Liver (tissue), 9 donors: ENCODE measurements around the gene TRAPPC12. TPM values are rescaled to one million over a fixed set of nuclear protein-coding genes. Genes with fewer than 3 reads are reported as not detected.
A peak's percentile ranks its signal among the peaks of the same experiment; 100 is the strongest.
"Not testable (repeated sequence)": the region's sequence is repeated elsewhere in the genome, so short reads cannot be mapped to it uniquely, and the experiment has no call there.

Experiments used
- DNase-seq: peaks from one replicate; pipeline ENCODE4 v3.0.0-alpha.2; 2017; ENCODE audit warnings: low spot score
- H3K27ac ChIP-seq, 2 donors: one replicate each; pipeline ENCODE4 v1.7.0; 2013; ENCODE audit warnings: inconsistent platforms in 2 of 2, low read length in 2 of 2, control low read depth in 1 of 2, low read depth in 1 of 2, mild to moderate bottlenecking in 1 of 2
- H3K27me3 ChIP-seq, 4 donors: one replicate each; pipeline versions ENCODE4 v1.6.1 to v1.7.0; 2013; ENCODE audit warnings: low read length in 3 of 4, inconsistent platforms in 1 of 4, mild to moderate bottlenecking in 1 of 4, moderate library complexity in 1 of 4; ENCODE audit not compliant: control insufficient read depth in 4 of 4, insufficient read depth in 4 of 4
- H3K36me3 ChIP-seq, 4 donors: one replicate each; pipeline versions ENCODE4 v1.6.1 to v1.7.0; 2013; ENCODE audit warnings: low read length in 3 of 4, mild to moderate bottlenecking in 3 of 4, low read depth in 1 of 4, moderate library complexity in 1 of 4; ENCODE audit not compliant: control insufficient read depth in 4 of 4, insufficient read depth in 3 of 4
- H3K4me1 ChIP-seq, 4 donors: one replicate each; pipeline versions ENCODE4 v1.6.1 to v1.7.0; 2013; ENCODE audit warnings: low read length in 3 of 4, mild to moderate bottlenecking in 3 of 4, moderate library complexity in 1 of 4; ENCODE audit not compliant: control insufficient read depth in 4 of 4, insufficient read depth in 4 of 4
- H3K4me3 ChIP-seq, 3 donors: one replicate each; pipeline versions ENCODE4 v1.6.1 to v1.7.0; 2013; ENCODE audit warnings: low read length in 3 of 3, control low read depth in 1 of 3, low read depth in 1 of 3, mild to moderate bottlenecking in 1 of 3
- H3K9ac ChIP-seq, 2 donors: one replicate each; pipeline ENCODE4 v1.7.0; 2013; ENCODE audit warnings: low read length in 2 of 2, mild to moderate bottlenecking in 2 of 2, moderate library complexity in 2 of 2, control low read depth in 1 of 2, low read depth in 1 of 2
- H3K9me3 ChIP-seq, 4 donors: one replicate each; pipeline versions ENCODE4 v1.6.1 to v1.7.0; 2013; ENCODE audit warnings: low read length in 3 of 4; ENCODE audit not compliant: control insufficient read depth in 4 of 4
- CTCF ChIP-seq: fragments of 150-350 bp; IDR thresholded peaks from 2 replicates; pipeline ENCODE4 v1.5.1; 2017; ENCODE audit warnings: improper control_type of control experiment, low read depth, low read length; ENCODE audit not compliant: missing input control
- FOXA2 ChIP-seq: IDR thresholded peaks from 2 replicates; pipeline ENCODE4 v1.6.1; 2016; ENCODE audit warnings: antibody characterized with exemption
- JUND ChIP-seq, 2 donors: IDR thresholded peaks; 2 replicates each; pipeline ENCODE4 v1.6.1; 2016; ENCODE audit warnings: antibody characterized with exemption in 2 of 2
- MAX ChIP-seq: IDR thresholded peaks from 2 replicates; pipeline ENCODE4 v1.6.1; 2016; ENCODE audit warnings: antibody characterized with exemption
- NR2F2 ChIP-seq: IDR thresholded peaks from 2 replicates; pipeline ENCODE4 v1.6.1; 2016; ENCODE audit warnings: antibody characterized with exemption
- RAD21 ChIP-seq, 2 donors: IDR thresholded peaks; 2 replicates each; pipeline ENCODE4 v1.6.1; 2016; ENCODE audit warnings: antibody characterized with exemption in 2 of 2, mild to moderate bottlenecking in 2 of 2
- SP1 ChIP-seq: IDR thresholded peaks from 2 replicates; pipeline ENCODE4 v1.6.1; 2018; ENCODE audit warnings: antibody characterized with exemption, mild to moderate bottlenecking
- TAF1 ChIP-seq: conservative IDR thresholded peaks from 2 replicates; pipeline ENCODE4 v1.6.1; 2016; ENCODE audit warnings: antibody characterized with exemption, mild to moderate bottlenecking
- ZBTB33 ChIP-seq: IDR thresholded peaks from 2 replicates; pipeline ENCODE4 v1.6.1; 2016; ENCODE audit warnings: antibody characterized with exemption
- WGBS: extraction: QIAGEN DNeasy Blood & Tissue Kit; methylation state at CpG from one replicate; pipeline ENCODE4 v1.1.7; 2013; 5-methylcytosine and 5-hydroxymethylcytosine counted together
- polyA plus RNA-seq, 2 donors: library from polyadenylated mRNA; stranded (reverse) in 1 of 2; unstranded in 1 of 2; fragments of 200-250 nt in 1 of 2; fragments of >200 nt in 1 of 2; fragmentation: Nextera tagmentation in 1 of 2; extraction: Ambion mirVana in 1 of 2; gene quantifications; one replicate each; pipeline versions ENCODE4 v1.2.1 to v1.2.3, GENCODE V29; 2013 to 2015
- total RNA-seq, 2 donors: library from RNA; depleted of rRNA; stranded (reverse); fragments of >200 nt; gene quantifications; one replicate each; pipeline ENCODE4 v1.2.3, GENCODE V29; 2014
- donor health status: healthy.
- donor health status: healthy.
- donor health status: healthy.
- donor health status: healthy.
- donor health status: healthy.

TRAPPC12 gene
- total and polyA plus RNA-seq, 4 donors = 30.2 to 60.9 (median 39.7) TPM

GRCh38 chr2:3446381-3446780 lies 66.9 kb downstream of the TRAPPC12 start:
- 96% methylated on average over 10 of the region's 10 CpGs for WGBS
- Histone ChIP-seq H3K27ac (no peak overlapping the region), H3K4me1 (no peaks in the 10 kb centered on the region), H3K9ac (no peak overlapping the region), H3K36me3 (peaks cover 11 to 55% (median 34%) of the 10 kb centered on the region in 4 donors), H3K4me3 (no peak overlapping the region), H3K27me3 (no peaks in the 10 kb centered on the region), H3K9me3 (no peaks in the 10 kb centered on the region)
- DNase-seq = no peak
- TF ChIP-seq JUND (IDR thresholded peaks at IDR 0.05) (no peak), TAF1 (no peak), NR2F2 (no peak)

- not testable (repeated sequence) for H3K27ac ChIP-seq, H3K9me3 ChIP-seq, H3K27me3 ChIP-seq, DNase-seq, H3K4me1 ChIP-seq, H3K4me3 ChIP-seq, H3K9ac ChIP-seq
- WGBS = 90% methylated on average over 6 of the region's 6 CpGs
- H3K36me3 ChIP-seq = peaks cover 11 to 60% (median 34%) of the 10 kb centered on the region in 4 donors
These were observed 67.7 kb downstream of the TRAPPC12 start for GRCh38 chr2:3447186-3447585.

GRCh38 chr2:3447789-3448317 lies 68.4 kb downstream of the TRAPPC12 start:
- TF ChIP-seq TAF1 = no peak
- peak; percentile 73 for TF ChIP-seq NR2F2
- TF ChIP-seq CTCF = no peak
- TF ChIP-seq JUND (IDR thresholded peaks at IDR 0.05) = no peak
- no peaks in the 10 kb centered on the region for H3K27me3 ChIP-seq
- 78% methylated on average over 9 of the region's 9 CpGs for WGBS
- peaks cover 11 to 60% (median 34%) of the 10 kb centered on the region in 4 donors for H3K36me3 ChIP-seq
- H3K27ac ChIP-seq = no peak overlapping the region
- H3K4me1 ChIP-seq = no peaks in the 10 kb centered on the region
- H3K9ac ChIP-seq = no peak overlapping the region
- no peaks in the 10 kb centered on the region for H3K9me3 ChIP-seq
- DNase-seq = no peak
- no peak overlapping the region for H3K4me3 ChIP-seq

GRCh38 chr2:3448441-3448911 lies 69.0 kb downstream of the TRAPPC12 start:
- H3K27ac ChIP-seq, DNase-seq: not testable (repeated sequence)

GRCh38 chr2:3449086-3449485 lies 69.6 kb downstream of the TRAPPC12 start:
- Histone ChIP-seq H3K4me1 (no peaks in the 10 kb centered on the region), H3K4me3 (no peak overlapping the region), H3K27me3 (no peaks in the 10 kb centered on the region), H3K9me3 (no peaks in the 10 kb centered on the region), H3K27ac (no peak overlapping the region), H3K36me3 (peaks cover 5 to 59% (median 29%) of the 10 kb centered on the region in 4 donors), H3K9ac (no peak overlapping the region)
- no peak for DNase-seq
- WGBS = 83% methylated on average over 13 of the region's 13 CpGs
- TF ChIP-seq ZBTB33 (no peak), FOXA2 (no peak), SP1 (no peak), MAX (no peak), NR2F2 (no peak), CTCF (no peak), RAD21 (IDR thresholded peaks at IDR 0.05) (no peak)

More at GRCh38 chr2:3448441-3448911, 69.0 kb downstream of the TRAPPC12 start:
- H3K27me3 ChIP-seq, H3K4me3 ChIP-seq, H3K4me1 ChIP-seq, H3K9me3 ChIP-seq, H3K9ac ChIP-seq: not testable (repeated sequence)
- peaks cover 9 to 64% (median 34%) of the 10 kb centered on the region in 4 donors for H3K36me3 ChIP-seq
- 87% methylated on average over 35 of the region's 35 CpGs for WGBS
